Upper lobe of right lung (tissue), 1 donor: ENCODE results near the gene RFESD. TPM values are rescaled to one million over a fixed set of nuclear protein-coding genes. Genes with fewer than 3 reads are reported as not detected.
A peak's percentile ranks its signal among the peaks of the same experiment; 100 is the strongest.

Experiments
- ATAC-seq: fragments of 200-7000 bp; cut with Tn5 transposase; one replicate; pipeline ENCODE4 v1.9.1; 2020; ENCODE audit warnings: mild to moderate bottlenecking, moderate library complexity
- DNase-seq: peaks from one replicate; pipeline ENCODE4 v3.0.0-alpha.2; 2020
- H3K27ac ChIP-seq: fragments of 200-600 bp; one replicate; pipeline ENCODE4 v1.8.0; 2022
- H3K27me3 ChIP-seq: fragments of 200-600 bp; one replicate; pipeline ENCODE4 v1.8.0; 2022; ENCODE audit warnings: mild to moderate bottlenecking
- H3K36me3 ChIP-seq: fragments of 200-600 bp; one replicate; pipeline ENCODE4 v1.8.0; 2022
- H3K4me1 ChIP-seq: fragments of 200-600 bp; one replicate; pipeline ENCODE4 v1.8.0; 2022
- H3K4me3 ChIP-seq: fragments of 200-600 bp; one replicate; pipeline ENCODE4 v1.8.0; 2022; ENCODE audit warnings: mild to moderate bottlenecking
- H3K9me3 ChIP-seq: fragments of 200-600 bp; one replicate; pipeline ENCODE4 v1.8.0; 2022
- CTCF ChIP-seq: fragments of 200-600 bp; IDR thresholded peaks from one replicate; pipeline ENCODE4 v1.8.0; 2022; ENCODE audit warnings: antibody characterized with exemption
- intact Hi-C: fragments of 100-400 bp; cut with DNase I; formaldehyde crosslinking; loops from one replicate; pipeline ENCODE4 v1.11.0; 2022
- long read RNA-seq: library from polyadenylated mRNA; unstranded; transcript quantifications from one replicate; pipeline ENCODE4 v2.0.0, GENCODE V29; 2021
- total RNA-seq: library from RNA; stranded (reverse); fragmentation: NEBNext Ultra II Directional; extraction: Animal tissue kit (Norgen Biotek cat#: 25700); gene quantifications from one replicate; pipeline ENCODE4 v1.2.1, GENCODE V29; 2021
- donor health status: DM: no; HTN: yes; CAD: no; lungs with severe emphysema.

Gene RFESD
- total RNA-seq, result 3.7 TPM
- long read RNA-seq, partial matches to known transcripts, result 0 of 2 reads
- long read RNA-seq, other reads (novel, unspliced or antisense), result 0 of 2 reads

- peak; percentile 98 for ATAC-seq
- Histone ChIP-seq H3K4me3 (peak within 1 kb of the TSS; percentile 56), H3K9me3 (no peaks in the 10 kb centered on the region), H3K36me3 (no peaks in the 10 kb centered on the region), H3K4me1 (peaks cover 8% of the 10 kb centered on the region), H3K27ac (peak within 1 kb of the TSS; percentile 97), H3K27me3 (no peaks in the 10 kb centered on the region)
- intact Hi-C loops, result loop anchor here (10.0 kb wide), 1 partner anchor 198 kb away; no protein-coding TSS in a partner anchor
- peak; percentile 100 for DNase-seq
- TF ChIP-seq CTCF, result no peak
These were observed at the start of gene RFESD for GRCh38 chr5:95646569-95647431. Gene RFESD, plus strand, starts transcription at chr5:95646777. Its CDS starts 5,495 bp downstream, at chr5:95652272.

GRCh38 chr5:95599252-95599651 is 47.3 kb upstream of the RFESD start:
- H3K27me3 ChIP-seq, result no peaks in the 10 kb centered on the region
- no peak overlapping the region for H3K4me3 ChIP-seq
- ATAC-seq (no peak), DNase-seq (no peak)
- H3K9me3 ChIP-seq, result no peaks in the 10 kb centered on the region
- intact Hi-C loops, result no loop called here
- H3K36me3 ChIP-seq, result peaks cover 11% of the 10 kb centered on the region
- no peak overlapping the region for H3K27ac ChIP-seq
- no peak for TF ChIP-seq CTCF
- H3K4me1 ChIP-seq, result no peaks in the 10 kb centered on the region

- ATAC-seq, result no peak
- TF ChIP-seq CTCF, result no peak
- Histone ChIP-seq H3K27me3 (no peaks in the 10 kb centered on the region), H3K4me3 (no peak overlapping the region), H3K4me1 (no peaks in the 10 kb centered on the region), H3K9me3 (no peaks in the 10 kb centered on the region), H3K36me3 (peaks cover 11% of the 10 kb centered on the region), H3K27ac (no peak overlapping the region)
- intact Hi-C loops, result no loop called here
- no peak for DNase-seq
These were observed 46.0 kb upstream of the RFESD start for GRCh38 chr5:95600557-95600956.

GRCh38 chr5:95605786-95606185 is 40.8 kb upstream of the RFESD start:
- no peaks in the 10 kb centered on the region for H3K4me1 ChIP-seq
- DNase-seq, result no peak
- intact Hi-C loops, result no loop called here
- H3K36me3 ChIP-seq, result peaks cover 9% of the 10 kb centered on the region
- no peak overlapping the region for H3K27ac ChIP-seq
- no peaks in the 10 kb centered on the region for H3K9me3 ChIP-seq
- no peak for TF ChIP-seq CTCF
- no peaks in the 10 kb centered on the region for H3K27me3 ChIP-seq
- no peak for ATAC-seq
- H3K4me3 ChIP-seq, result no peak overlapping the region

- no peaks in the 10 kb centered on the region for H3K27me3 ChIP-seq
- no peaks in the 10 kb centered on the region for H3K4me1 ChIP-seq
- intact Hi-C loops, result no loop called here
- H3K27ac ChIP-seq, result no peak overlapping the region
- H3K36me3 ChIP-seq, result peaks cover 3% of the 10 kb centered on the region
- H3K4me3 ChIP-seq, result no peak overlapping the region
- H3K9me3 ChIP-seq, result no peaks in the 10 kb centered on the region
- no peak for TF ChIP-seq CTCF
- no peak for ATAC-seq
- DNase-seq, result no peak
These were observed 40.2 kb upstream of the RFESD start for GRCh38 chr5:95606419-95606818.
